Measurements from ENCODE around the gene SOX5.

DNA sequence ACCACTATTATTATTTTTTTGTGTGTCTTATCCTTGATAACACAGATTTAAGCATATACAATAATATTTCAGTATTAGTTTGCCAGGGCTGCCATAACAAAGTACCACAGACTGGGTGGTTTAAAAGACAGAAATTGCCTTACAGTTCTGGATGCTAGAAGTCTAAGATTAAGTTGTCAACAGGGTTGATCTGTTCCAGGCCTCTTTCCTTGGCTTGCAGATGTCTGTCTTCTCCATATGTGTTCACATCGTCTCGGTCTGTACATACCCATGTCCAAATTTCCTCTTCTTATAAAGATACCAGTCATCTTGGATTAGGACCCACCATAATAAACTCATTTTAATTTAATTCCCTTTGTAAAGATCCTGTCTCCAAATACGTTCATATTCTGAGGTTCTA, 204.8 kb downstream of the SOX5 start:
- TF ChIP-seq EZH2 (IDR thresholded peaks at IDR 0.05; ENCODE audit: borderline replicate concordance): no peak
- TF ChIP-seq, protein P1, sequence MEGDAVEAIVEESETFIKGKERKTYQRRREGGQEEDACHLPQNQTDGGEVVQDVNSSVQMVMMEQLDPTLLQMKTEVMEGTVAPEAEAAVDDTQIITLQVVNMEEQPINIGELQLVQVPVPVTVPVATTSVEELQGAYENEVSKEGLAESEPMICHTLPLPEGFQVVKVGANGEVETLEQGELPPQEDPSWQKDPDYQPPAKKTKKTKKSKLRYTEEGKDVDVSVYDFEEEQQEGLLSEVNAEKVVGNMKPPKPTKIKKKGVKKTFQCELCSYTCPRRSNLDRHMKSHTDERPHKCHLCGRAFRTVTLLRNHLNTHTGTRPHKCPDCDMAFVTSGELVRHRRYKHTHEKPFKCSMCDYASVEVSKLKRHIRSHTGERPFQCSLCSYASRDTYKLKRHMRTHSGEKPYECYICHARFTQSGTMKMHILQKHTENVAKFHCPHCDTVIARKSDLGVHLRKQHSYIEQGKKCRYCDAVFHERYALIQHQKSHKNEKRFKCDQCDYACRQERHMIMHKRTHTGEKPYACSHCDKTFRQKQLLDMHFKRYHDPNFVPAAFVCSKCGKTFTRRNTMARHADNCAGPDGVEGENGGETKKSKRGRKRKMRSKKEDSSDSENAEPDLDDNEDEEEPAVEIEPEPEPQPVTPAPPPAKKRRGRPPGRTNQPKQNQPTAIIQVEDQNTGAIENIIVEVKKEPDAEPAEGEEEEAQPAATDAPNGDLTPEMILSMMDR (IDR thresholded peaks at IDR 0.05; ENCODE audit: poor library complexity): no peak
- no peak for TF ChIP-seq EZH2phosphoT487 (IDR thresholded peaks at IDR 0.05; ENCODE audit: low read depth, severe bottlenecking, unreplicated experiment)

Data from hepatocyte (in vitro differentiated cells).